SH-SY5Y (cell line): Measurements from ENCODE around the gene SDF2.

Experiments
- GATA2 ChIP-seq: IDR thresholded peaks from 2 replicates; pipeline ENCODE4 v1.6.1; 2011; ENCODE audit warnings: mild to moderate bottlenecking, low read depth, low read length
- GATA3 ChIP-seq: IDR thresholded peaks from 2 replicates; pipeline ENCODE4 v1.6.1; 2011; ENCODE audit warnings: low read depth, mild to moderate bottlenecking, low read length, moderate library complexity

DNA sequence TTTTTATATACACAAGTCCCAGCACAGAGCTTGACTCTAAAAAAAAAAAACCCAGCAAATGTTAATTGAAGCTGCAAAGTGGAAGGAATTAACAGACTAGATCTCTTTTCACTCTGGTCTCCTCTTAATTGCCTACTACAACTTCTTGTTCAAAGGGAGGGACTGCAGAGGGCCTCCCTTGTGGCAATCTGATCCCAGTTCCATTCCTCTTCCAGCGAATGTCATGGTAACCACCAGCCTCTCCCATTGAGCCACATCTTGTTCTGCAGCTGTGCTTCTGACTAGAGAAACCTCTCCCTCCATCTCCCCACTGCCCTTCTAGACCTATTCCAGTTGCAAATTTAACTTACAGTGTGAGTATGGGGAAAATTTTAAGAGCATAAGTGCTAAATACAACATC is 6.2 kb upstream of the SDF2 start:
- TF ChIP-seq GATA3: no peak
- no peak for TF ChIP-seq GATA2
